Islet precursor cell (in vitro differentiated cells): ENCODE measurements around the gene CCDC186.

Experiments
- DNase-seq: peaks from one replicate; pipeline ENCODE4 v3.0.0-alpha.2; 2018

CCDC186 gene

DNA sequence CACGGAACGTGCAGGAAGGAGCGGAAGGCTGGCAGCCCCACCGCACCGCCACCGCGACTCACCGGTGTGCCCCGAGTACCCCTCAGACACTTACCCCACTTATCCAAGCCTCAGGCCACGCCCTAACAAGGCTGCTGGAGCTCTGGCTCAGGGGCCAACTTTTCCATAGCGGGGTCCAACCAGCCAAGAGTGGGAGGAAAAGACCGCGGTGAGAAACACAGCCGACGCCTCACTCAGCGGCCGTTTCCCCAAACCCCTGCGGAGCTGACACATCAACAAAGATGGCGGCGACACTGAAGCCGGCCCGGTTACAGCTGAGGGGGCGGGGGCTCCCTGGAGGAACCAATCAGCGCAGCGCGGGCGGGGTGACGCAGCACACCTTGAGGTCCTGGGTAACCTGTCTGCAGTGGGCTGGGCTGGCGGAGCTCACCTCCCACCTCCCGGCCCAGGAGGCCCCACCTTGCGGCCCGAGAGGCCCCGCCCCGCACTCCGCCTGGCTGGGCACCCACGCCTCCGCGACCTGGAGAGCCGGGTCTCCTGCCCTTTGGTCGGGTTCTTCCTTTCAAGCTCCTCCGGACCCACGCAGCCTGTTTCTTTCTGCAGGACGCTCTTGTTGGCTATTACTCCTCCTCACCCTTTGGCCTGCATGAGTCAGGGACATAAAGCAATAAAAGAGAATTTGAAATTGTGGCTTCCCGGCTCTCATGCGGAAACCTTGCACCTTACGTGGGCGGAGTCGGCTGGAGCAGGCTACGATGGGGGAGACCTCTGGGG is at the start of gene CCDC186:
CCDC186 (minus strand) TSS at position 283 of the 774 bp plus-strand sequence. CDS start 10,935 bp downstream, outside the sequence.
- peak; percentile 99 for DNase-seq

DNA sequence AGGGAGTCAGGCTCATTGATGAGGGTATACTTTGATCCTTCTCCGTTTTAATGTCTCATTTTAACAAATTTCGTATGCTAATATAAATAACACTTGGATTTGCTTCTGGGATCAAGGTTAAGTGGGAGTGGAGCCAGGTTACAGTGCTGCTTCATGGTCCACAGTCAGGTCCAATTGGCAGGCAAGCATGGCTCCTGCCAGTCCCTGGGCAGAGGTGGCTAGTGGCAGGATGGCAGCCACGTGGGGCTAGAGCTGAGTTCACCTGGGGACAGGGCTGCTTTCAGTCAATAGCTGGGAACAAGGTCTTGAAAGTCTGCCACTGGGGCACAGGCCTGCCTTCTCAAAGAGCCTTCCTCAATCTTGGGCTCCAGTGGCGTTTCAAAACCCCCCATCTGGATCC is 49.1 kb upstream of the CCDC186 start:
- no peak for DNase-seq

DNA sequence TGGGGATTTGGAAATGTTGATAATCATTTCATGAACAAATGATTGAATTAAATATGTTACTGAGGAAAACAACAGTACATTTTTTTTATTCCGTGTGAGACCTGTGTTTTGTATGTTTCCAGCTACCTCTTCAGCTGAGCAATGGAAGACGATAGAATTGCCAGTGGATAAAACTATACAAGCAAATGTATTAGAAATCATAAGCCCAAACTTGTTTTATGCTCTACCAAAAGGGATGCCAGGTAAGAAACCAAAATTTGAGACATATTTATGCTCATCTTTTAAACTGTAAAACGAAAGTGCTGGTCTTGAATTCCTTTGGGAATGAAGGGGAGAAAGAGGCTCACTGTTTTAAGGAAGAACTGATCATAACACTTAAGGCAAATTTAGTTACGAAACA is 47.2 kb upstream of the CCDC186 start:
- DNase-seq: no peak

DNA sequence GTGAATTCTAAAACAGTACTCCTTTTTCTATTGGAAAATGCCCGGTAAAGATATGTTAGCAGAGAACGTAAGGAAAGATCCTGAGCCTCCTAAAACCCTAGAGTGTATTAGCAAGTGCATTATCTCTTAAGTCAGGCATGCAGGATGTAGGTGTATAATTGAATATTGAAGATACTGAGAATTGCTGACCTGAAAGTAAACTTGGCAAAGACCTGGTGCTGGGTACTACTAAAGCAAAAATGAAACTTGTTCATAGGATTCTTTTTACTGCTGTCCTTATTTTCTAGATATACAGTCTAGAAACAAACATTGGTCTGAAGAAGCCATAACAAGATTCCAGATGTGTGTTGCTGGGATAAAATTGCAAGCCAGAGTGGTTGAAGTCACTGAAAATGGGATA is 46.3 kb upstream of the CCDC186 start:
- DNase-seq: no peak

DNA sequence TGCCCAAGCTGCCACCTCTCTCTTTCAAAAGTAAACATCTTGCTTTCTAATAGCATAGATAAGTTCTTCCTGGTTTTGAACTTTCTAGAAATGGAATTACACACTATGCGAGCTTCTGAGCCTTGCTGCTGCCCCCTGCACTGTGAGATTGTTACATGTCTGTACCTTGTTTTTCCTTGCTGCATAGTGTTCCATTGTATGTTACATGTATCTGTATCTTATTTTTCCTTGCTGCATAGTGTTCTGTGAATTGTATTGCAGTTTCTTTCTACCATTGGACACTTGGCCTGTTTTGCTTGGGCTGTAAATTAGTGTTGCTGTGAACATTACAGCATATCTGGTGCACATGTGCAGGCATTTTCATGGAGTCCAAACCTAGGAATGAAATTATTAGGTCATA is 41.0 kb upstream of the CCDC186 start:
- no peak for DNase-seq

DNA sequence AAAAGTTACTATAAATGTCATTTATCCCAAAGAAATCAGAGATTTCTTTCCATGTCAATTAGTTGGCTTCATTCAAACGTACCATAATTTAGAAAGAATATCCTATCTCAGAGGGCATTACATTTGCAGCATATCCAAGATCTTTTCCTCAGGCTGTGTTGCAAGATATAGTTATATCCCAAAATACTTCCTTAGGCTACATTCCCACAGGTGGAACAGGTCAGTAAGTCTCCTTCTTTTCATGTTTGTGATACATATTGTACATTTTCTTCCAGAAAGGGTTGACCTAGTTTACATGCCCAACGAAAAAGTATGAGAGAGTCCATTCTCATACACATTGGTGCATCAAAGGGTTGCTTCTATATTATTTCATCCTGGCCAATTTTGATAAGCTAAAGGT is 38.1 kb upstream of the CCDC186 start:
- no peak for DNase-seq

DNA sequence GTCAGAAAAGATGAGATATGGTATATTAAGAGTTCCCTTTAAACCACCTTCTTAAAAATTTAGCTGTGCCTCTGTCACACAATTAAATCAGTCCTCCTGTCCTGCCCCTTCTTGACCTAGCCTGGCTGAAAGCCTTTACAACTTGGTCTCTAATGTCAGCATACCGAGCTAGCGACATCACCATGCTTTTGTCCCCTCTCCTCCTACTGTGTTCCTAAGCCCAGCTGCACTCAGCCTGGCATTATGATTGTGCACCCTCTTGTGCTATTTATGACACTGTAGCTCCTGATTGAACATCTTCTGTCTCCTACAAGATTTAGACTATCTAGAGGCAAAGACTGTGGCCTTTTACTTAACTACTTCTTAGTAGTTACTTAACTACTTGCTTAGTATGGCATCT is 34.3 kb upstream of the CCDC186 start:
- peak; percentile 82 for DNase-seq

DNA sequence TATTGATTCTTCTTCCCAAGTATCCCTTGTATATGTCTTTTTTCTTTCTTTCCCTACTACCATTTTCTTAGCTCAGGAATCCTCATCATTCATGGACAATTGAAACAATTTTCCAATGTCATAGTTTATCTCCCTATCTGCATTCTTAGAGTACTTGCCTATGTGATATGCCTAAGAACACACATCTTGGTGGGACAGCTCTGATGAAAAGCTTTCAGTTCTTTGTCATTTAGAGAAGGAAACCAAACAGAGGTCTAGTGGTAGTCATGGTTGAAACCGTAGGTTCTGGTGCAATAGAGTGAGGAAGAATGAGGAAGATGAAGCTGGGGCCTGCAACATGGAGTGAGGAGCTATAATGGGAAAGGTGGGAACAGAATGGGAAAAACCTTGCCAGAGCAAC is 33.3 kb upstream of the CCDC186 start:
- no peak for DNase-seq

DNA sequence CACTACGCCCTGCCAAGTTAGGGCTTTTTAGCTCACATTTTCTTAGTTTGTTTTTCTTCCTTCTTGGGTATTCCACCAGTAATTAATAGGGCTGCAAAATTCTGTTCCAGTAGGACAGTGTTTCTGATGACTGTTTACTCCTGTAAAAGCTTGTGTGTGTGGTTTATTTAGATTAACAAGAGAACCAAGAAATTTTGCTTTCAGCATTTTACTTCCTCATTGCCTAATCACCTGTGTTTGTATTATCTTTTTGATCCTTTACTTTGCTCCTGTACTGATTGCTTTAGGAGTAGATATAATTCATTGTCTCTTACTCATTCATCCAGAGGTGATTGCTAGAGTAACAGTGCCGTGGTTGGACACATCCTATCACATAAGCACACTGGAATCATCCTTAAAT is 32.9 kb upstream of the CCDC186 start:
- no peak for DNase-seq

DNA sequence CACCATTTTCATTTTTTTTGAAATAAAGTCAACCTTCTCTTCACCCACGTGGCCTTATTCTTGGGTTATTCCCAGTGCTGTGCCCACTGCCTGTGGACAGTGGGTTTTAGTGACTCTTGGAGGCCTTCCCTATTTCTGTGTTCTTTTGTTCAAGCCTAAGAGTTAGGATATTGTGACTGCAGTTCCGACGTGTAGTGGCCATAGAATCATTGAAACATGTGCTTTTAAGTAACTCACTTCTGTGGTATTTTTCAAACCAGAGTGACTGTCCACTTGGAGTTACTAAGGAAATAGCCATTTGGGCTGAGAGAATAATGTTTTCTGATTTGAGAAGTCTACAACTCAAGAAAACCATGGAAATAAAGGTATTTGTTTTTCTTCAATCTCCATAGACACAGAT is 28.8 kb upstream of the CCDC186 start:
- no peak for DNase-seq

DNA sequence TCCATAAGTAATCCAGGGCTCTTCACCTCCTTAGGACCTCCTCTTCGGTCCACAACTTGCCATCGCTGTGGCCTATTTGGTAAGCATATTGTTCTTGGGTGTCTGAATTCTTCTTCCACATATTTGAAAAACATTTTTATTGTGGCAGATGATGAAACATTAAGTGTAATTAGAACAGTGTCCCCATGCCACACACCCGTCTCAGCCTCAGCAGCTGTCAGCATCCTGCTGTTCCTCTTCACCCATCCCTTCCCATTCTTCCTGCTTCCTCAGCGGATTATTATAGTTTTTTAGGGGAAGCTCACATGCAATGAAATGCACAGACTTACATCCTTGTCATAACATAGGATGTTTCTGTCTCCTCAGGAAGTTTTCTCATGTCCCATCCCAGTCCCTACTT is 25.2 kb upstream of the CCDC186 start:
- no peak for DNase-seq

DNA sequence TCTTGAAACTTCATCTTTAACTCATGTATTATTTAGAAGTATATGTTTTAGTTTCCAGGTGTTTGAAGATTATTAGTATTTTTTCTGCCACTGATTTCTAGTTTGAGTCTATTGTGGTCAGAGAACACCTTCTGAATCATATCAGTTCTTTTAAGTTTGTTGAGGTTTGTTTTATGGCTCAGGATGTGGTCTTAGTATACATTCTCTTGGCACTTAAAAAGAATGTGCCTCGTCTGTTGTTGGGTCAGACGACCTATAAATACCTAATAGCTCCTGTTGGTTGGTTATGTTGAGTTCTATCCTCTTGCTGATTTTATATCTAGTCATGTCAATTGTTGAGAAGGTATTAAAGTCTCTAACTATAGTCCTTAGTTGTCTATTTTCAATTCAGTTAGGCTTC is 21.1 kb upstream of the CCDC186 start:
- no peak for DNase-seq

DNA sequence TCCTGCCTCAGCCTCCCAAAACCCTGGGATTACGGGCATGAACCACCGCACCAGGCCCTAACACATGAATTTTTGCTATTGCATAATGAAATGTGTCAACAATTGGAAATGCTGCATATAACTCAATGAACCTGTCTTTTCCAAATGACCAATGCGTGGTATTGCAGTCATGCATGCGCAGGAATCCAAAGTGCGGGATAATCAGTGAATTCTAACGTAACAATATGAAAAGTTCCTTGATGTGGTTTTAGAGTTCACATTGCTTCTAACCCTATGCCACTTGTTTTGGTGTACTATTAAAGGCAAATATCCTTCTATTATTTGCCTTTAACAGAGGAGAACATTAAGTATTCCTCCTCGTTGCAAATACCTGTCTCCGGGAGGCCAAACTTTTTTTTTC is 15.7 kb upstream of the CCDC186 start:
- no peak for DNase-seq

DNA sequence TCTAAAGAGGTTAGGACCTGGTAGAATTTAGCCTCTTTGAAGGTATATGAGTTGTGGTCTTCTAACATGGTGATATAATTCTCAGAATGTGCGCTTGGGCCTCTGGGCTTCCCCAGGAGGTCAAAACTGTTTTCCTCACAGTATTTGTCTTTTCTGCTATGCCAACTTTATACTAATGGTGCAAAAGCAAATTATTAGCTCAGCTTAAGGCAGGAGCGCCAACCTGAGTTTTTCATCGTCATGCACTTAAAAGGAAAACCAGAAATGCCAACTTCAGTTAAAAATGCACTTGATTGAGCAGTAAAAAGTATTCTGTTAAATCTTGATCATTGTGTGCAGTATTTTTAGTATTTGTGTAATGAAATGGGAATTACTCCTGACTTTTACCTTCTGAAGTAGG is 14.9 kb upstream of the CCDC186 start:
- DNase-seq: no peak

DNA sequence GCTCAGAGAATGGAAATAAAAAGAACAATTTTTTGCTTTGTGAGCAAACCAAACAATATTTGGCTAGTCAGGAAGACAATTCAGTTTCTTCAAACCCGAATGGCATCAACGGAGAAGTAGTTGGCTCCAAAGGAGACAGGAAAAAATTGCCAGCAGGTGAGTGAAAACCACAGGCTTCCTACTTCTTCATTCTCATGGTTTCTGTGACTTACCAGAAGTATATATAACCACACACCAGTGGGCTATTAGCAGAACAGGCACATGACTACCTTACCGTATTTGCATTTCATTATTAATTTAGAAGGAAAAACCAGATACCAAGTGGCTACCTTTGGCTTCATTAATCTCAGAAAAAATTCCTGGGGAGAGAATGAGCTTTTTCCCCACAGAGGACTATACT is 14.0 kb upstream of the CCDC186 start:
- no peak for DNase-seq

DNA sequence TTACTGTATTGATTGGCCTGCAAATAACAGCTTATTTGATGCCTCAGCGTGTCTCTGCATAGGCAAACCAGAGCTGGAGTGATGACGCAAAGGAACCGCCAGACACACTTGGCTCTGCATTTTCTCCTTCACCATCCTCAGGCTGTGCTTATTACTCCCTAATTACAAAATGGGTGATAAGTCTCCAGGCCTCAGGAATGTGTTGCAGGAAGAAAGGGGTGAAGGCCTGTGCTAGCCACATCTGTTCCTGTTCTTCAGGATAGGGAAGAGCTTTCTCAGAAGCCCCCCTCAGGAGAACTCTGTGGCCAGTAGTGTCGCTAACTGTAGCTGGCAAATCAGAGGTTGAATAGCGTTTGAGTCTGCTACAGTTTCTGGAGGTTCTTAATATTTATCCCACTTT is 10.3 kb upstream of the CCDC186 start:
- peak; percentile 79 for DNase-seq

DNA sequence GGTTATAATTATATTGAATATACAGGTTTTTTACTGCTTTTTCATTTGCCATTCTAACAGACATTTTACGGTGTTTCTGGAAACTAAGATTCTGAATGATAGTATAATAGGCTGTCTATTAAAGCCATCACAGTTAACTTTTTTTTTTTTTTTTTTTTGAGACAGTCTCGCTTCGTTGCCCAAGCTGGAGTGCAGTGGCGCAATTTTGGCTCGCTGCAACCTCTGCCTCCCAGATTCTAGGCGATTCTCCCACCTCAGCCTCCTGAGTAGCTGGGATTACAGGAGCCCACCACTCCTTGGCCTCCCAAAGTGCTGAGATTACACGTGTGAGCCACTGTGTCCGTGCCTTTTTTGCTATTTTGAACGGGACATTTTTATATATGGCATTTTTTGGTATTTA is 9.6 kb upstream of the CCDC186 start:
- DNase-seq: no peak

DNA sequence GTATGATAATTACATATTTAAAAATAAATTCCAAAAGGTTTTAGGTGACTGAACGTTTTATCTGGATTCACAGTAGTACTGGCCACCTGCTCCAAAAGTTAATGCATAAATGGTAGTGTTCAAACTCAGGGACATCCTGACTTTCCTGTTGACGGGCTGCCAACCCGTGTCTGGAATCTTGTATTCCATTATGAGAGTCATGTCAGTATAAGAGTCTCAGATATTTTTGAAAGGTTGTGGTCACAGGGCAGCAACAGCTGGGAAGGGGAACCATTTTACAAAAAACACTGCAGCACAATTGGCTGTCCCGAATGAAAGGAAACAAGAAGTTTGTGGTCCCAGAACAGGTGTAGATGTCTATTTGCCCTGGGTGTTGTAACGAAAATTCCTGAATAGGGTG is 8.0 kb upstream of the CCDC186 start:
- no peak for DNase-seq

DNA sequence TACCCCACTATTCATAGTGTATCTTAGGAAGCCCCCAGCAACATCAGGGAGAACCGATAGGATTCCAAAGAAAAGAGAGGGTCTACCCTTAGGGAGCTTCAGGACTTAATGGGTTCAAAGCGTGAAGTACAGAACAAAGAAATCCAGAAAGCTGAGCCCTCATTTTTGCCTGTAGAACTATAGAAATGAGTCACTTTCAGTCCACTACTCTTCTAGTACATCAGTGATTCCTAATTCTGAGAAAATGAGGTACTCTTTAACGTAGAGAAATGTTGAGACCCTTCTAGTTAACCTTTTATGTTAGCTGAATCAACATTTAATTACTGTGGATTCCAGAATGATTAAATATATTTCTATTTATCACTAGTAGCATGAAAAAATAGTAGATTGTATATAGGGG is 6.9 kb upstream of the CCDC186 start:
- no peak for DNase-seq

DNA sequence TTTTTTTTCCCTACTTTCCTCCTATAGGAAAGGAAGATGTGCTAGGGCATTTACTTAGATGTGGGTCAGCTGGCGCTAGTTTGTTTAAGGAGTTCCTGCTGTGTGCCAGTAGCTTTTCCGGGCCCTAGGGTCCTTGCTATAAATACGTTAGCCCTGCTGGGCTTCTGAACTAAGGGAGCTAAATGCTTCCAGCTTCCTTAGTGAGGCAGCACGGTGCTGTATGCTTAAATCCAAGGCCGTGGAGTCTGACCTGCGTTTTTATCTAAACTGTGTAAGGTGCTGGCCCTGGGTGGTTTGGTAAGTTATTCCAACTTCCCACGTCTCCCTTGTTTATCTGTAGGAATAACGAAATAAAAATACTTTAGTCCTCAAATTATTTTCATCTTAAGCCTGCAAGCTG is 5.7 kb upstream of the CCDC186 start:
- DNase-seq: no peak

DNA sequence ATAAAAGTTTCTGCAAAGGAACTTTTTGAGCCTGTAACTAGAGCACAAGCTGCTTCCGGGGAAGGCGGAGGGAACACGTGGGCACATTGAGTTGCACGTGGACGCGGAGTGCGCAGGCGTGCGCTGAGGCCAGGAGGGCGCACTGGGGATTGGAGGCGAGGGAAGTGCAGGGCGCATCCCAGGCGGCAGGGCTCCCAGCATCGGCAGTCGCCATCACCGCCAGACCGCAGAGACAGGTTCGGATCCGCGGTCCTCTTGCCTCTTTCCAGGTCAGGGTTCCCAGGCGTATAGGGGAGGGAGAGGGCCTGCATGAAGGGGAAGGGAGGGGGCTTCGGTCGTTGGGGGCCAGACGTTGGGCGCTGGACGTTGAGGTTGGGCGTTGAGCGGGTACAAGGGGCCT is 5.1 kb upstream of the CCDC186 start, which contains the start of gene TDRD1:
TDRD1 (plus strand) TSS at position 206 of the 400 bp plus-strand sequence. CDS start 8,479 bp downstream, outside the sequence.
- DNase-seq: no peak

DNA sequence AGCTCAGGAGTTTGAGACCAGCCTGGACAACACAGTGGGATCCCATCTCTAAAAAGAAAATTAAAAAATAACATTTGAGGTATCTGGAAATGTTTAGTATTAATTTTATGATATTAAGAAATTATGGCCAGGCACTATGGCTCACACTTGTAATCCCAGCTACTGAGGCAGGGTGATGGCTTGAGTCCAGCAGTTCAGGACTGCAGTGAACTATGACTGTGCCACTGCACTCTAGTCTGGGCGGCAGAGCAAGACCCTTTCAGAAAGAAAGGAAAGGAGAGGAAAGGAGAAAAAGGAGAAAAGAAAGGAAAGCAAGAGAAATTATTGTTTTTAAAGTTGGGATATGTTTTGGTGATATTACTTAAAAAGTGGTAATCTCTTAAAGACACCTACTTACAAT is 2.5 kb upstream of the CCDC186 start:
- DNase-seq: no peak

DNA sequence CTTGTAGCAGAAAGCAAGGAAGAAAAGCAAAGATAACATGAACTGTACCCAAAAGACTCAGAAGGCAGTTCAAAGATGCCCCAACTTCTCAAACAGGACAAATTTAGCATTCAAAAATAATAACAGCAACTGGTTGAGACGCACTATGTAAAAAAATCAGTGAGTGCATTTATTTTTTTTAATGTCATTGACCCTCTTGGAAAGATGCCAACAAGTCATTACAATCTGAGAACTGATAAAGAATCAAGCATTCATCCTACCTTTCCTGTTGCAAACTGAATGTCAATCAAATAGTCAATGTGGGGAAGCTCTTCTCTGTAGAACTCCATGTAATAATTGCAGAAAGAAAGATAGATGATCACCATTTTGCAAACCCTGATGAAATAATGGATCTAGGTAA is 1.7 kb upstream of the CCDC186 start:
- DNase-seq: no peak

DNA sequence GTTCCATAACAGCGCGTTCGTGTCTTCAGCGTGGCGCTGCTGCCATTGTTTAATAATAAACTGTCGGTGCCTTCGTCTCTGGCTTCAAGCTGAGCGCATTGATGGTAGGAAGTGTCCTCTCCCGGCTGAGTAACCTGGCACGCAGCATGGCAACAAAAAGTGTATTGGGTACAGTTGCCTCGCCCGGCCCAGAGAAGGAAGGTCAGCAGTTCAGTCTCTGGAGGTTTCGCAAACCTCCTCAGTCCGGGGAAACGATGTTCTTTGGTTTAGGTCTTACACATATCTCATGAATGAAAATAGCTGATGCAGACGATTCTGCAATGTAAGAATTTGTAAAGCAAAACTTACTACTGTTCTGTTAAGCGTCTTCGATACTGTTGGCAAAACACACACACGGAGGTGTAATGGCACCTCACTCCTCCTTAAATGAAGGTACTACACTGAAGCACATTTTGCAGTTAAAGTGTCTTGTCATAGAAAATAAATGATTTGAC is 739 bp upstream of the CCDC186 start:
- DNase-seq: no peak

DNA sequence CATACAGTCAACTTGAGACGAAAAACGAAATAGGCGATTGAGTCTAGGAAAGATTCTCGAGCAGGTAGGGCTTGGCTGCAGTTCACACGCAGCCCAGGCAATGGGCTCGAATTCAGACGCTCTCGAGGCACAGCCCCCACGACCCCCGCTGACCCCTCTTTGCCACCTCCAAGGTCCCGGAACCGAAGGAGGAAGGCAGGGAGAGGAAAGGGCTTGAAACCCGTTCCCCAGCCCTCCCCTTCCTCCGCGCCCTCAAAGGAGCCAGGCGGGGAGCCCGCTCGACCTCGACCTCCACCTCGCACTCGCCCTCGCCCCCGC is 441 bp downstream of the CCDC186 start:
- no peak for DNase-seq
